Measurements from ENCODE around the gene DGUOK.
A peak's percentile ranks its signal among the peaks of the same experiment; 100 is the strongest.

Gene DGUOK

GRCh38 chr2:73921581-73921980, 5.1 kb upstream of the DGUOK start:
- DNase-seq (ENCODE audit: insufficient read length, low spot score) (no peak), FAIRE-seq (no peak)
- TF ChIP-seq POLR2A (IDR thresholded peaks at IDR 0.05; ENCODE audit: low read depth, low read length) = no peak

- no peak for TF ChIP-seq POLR2A (IDR thresholded peaks at IDR 0.05; ENCODE audit: low read depth, low read length)
- DNase-seq (ENCODE audit: insufficient read length, low spot score) (no peak), FAIRE-seq (no peak)
These were observed 4.0 kb upstream of the DGUOK start for GRCh38 chr2:73922681-73923080.

GRCh38 chr2:73925033-73925704, 1.5 kb upstream of the DGUOK start:
- no peak for FAIRE-seq

GRCh38 chr2:73925853-73926492, 707 bp upstream of the DGUOK start:
- no peak for TF ChIP-seq POLR2A (IDR thresholded peaks at IDR 0.05; ENCODE audit: low read depth, low read length)
- FAIRE-seq (no peak), DNase-seq (ENCODE audit: insufficient read length, low spot score) (no peak)

More at GRCh38 chr2:73925033-73925704, 1.5 kb upstream of the DGUOK start:
- no peak for TF ChIP-seq POLR2A (IDR thresholded peaks at IDR 0.05; ENCODE audit: low read depth, low read length)
- DNase-seq (ENCODE audit: insufficient read length, low spot score) = no peak

GRCh38 chr2:73927344-73927743, 664 bp downstream of the DGUOK start:
- TF ChIP-seq POLR2A (IDR thresholded peaks at IDR 0.05; ENCODE audit: low read depth, low read length) = no peak
- no peak for FAIRE-seq
- no peak for DNase-seq (ENCODE audit: insufficient read length, low spot score)

GRCh38 chr2:73928963-73929347, 2.3 kb downstream of the DGUOK start:
- DNase-seq (ENCODE audit: insufficient read length, low spot score) (no peak), FAIRE-seq (no peak)
- TF ChIP-seq POLR2A (IDR thresholded peaks at IDR 0.05; ENCODE audit: low read depth, low read length) = no peak

GRCh38 chr2:73930386-73930785, 3.7 kb downstream of the DGUOK start:
- DNase-seq (ENCODE audit: insufficient read length, low spot score) (no peak), FAIRE-seq (no peak)
- TF ChIP-seq POLR2A (IDR thresholded peaks at IDR 0.05; ENCODE audit: low read depth, low read length) = no peak

- DNase-seq (ENCODE audit: insufficient read length, low spot score) (peak; percentile 43), FAIRE-seq (peak; percentile 89)
- TF ChIP-seq POLR2A (IDR thresholded peaks at IDR 0.05; ENCODE audit: low read depth, low read length) = no peak
These were observed 5.1 kb downstream of the DGUOK start for GRCh38 chr2:73931531-73932500.

- no peak for DNase-seq (ENCODE audit: insufficient read length, low spot score)
- no peak for TF ChIP-seq POLR2A (IDR thresholded peaks at IDR 0.05; ENCODE audit: low read depth, low read length)
- no peak for FAIRE-seq
These were observed 6.5 kb downstream of the DGUOK start for GRCh38 chr2:73933194-73933593.

GRCh38 chr2:73935641-73936040, 9.0 kb downstream of the DGUOK start:
- DNase-seq (ENCODE audit: insufficient read length, low spot score) = no peak
- FAIRE-seq = no peak
- TF ChIP-seq POLR2A (IDR thresholded peaks at IDR 0.05; ENCODE audit: low read depth, low read length) = no peak

GRCh38 chr2:73937103-73937885, 10.6 kb downstream of the DGUOK start:
- DNase-seq (ENCODE audit: insufficient read length, low spot score) (no peak), FAIRE-seq (no peak)
- no peak for TF ChIP-seq POLR2A (IDR thresholded peaks at IDR 0.05; ENCODE audit: low read depth, low read length)

- DNase-seq (ENCODE audit: insufficient read length, low spot score) = no peak
- no peak for FAIRE-seq
- no peak for TF ChIP-seq POLR2A (IDR thresholded peaks at IDR 0.05; ENCODE audit: low read depth, low read length)
These were observed 11.2 kb downstream of the DGUOK start for GRCh38 chr2:73937899-73938298.

GRCh38 chr2:73938718-73939352, 12.2 kb downstream of the DGUOK start:
- no peak for TF ChIP-seq POLR2A (IDR thresholded peaks at IDR 0.05; ENCODE audit: low read depth, low read length)
- DNase-seq (ENCODE audit: insufficient read length, low spot score) (no peak), FAIRE-seq (peak; percentile 50)
